ENCODE measurements around the gene CSK.

DNA sequence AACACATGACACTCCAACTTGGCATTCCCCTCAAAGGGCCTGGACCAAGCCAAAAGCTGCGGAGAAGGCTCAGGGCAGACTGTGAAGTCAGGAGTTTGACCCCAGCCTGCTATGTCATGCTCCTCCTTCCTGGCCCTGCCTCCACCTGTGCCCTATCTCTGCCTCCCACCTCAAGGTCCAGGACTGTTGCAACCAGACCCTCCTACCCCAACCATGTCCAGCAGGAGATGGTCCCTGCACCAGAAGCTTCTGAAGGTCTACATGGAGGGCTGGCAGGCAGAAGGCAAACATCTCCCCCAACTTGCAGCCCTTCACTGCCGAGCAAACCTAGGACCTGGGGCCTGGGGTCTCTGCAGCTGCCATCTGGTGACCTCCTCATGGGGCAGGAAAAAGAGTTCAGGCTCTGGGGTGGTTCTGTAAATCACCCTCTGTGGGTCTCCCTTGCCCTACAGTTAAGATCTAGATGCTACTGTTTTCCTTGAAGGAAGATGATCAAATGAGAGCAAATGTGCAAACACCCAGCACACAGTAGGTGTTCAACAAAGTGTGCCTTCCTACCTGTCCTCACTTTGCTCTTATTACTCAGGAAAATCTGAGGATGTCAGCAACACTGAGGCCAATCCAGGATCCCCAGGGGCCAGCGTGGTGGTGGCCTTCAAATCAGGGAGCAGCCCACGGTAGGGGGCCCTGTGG lies 11.5 kb upstream of the CSK start:
- TF ChIP-seq, protein P1, sequence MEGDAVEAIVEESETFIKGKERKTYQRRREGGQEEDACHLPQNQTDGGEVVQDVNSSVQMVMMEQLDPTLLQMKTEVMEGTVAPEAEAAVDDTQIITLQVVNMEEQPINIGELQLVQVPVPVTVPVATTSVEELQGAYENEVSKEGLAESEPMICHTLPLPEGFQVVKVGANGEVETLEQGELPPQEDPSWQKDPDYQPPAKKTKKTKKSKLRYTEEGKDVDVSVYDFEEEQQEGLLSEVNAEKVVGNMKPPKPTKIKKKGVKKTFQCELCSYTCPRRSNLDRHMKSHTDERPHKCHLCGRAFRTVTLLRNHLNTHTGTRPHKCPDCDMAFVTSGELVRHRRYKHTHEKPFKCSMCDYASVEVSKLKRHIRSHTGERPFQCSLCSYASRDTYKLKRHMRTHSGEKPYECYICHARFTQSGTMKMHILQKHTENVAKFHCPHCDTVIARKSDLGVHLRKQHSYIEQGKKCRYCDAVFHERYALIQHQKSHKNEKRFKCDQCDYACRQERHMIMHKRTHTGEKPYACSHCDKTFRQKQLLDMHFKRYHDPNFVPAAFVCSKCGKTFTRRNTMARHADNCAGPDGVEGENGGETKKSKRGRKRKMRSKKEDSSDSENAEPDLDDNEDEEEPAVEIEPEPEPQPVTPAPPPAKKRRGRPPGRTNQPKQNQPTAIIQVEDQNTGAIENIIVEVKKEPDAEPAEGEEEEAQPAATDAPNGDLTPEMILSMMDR (IDR thresholded peaks at IDR 0.05): no peak
- TF ChIP-seq POLR2A (IDR thresholded peaks at IDR 0.05): no peak
